Measurements from ENCODE around the gene PTDSS2.

The PTDSS2 gene

DNA sequence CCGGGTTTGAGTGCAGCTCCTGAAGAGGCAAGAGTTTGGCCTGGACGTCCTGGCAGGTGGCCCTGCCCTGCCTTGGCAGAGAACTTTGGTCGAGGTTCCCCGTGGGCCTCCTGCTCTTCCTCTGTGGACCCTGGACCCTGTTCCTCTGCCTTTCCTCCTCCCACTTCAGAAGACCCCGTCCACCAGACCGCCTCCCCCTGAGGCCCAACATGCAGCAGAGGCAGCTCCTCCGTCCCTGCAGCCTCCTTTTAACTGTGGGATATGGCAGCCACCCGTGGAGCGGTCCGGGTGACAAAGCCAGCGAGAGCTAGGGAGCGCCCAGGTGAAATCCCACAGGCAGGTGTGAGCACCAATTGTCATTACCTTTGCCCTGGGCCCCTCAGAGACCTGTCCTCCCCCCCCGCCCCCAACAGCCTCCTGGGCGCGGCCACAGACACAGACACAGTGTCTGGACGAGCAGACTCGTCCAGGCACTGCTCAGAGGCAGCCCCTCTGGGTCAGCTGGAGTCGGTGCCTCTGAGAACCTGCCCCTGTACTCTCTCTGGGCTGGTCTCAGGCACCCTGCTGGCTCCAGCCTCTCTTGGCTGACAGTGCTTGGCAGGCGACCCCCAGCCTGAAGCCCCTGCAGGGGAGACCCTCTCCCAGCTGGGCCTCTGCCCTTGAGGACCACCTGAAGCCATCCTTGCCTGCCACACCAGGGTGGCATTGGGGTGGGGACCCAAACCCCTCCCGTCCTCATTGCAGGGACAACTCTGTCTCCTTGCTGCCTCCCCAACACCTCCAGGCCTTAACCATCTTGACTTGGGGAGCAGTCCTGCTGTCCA is 4.1 kb upstream of the PTDSS2 start:
- H3K4me3 Mint-ChIP-seq, result no peak overlapping the region
- peaks cover 22% of the 10 kb centered on the region for H3K4me1 Mint-ChIP-seq
- H3K27me3 Mint-ChIP-seq, result no peaks in the 10 kb centered on the region
- H3K27ac Mint-ChIP-seq, result no peak overlapping the region
- ATAC-seq, result no peak
- H3K9me3 Mint-ChIP-seq, result no peaks in the 10 kb centered on the region
- H3K36me3 Mint-ChIP-seq (ENCODE audit: low read depth), result peaks cover 2% of the 10 kb centered on the region
- no peak for DNase-seq

- no peak overlapping the region for H3K27ac Mint-ChIP-seq
- H3K9me3 Mint-ChIP-seq, result no peaks in the 10 kb centered on the region
- H3K4me3 Mint-ChIP-seq, result peak overlapping the region; percentile 29
- peaks cover 28% of the 10 kb centered on the region for H3K4me1 Mint-ChIP-seq
- DNase-seq (no peak), ATAC-seq (no peak)
- no peaks in the 10 kb centered on the region for H3K27me3 Mint-ChIP-seq
- H3K36me3 Mint-ChIP-seq (ENCODE audit: low read depth), result peaks cover 2% of the 10 kb centered on the region
Observed at GRCh38 chr11:446891-447290, 3.2 kb upstream of the PTDSS2 start.

GRCh38 chr11:447923-448731 is 2.0 kb upstream of the PTDSS2 start:
- no peaks in the 10 kb centered on the region for H3K27me3 Mint-ChIP-seq
- ATAC-seq (peak; percentile 83), DNase-seq (peak; percentile 98)
- H3K4me1 Mint-ChIP-seq, result peaks cover 32% of the 10 kb centered on the region
- peaks cover 5% of the 10 kb centered on the region for H3K36me3 Mint-ChIP-seq (ENCODE audit: low read depth)
- peak overlapping the region; percentile 94 for H3K27ac Mint-ChIP-seq
- H3K4me3 Mint-ChIP-seq, result peak overlapping the region; percentile 88
- no peaks in the 10 kb centered on the region for H3K9me3 Mint-ChIP-seq

- peak overlapping the region; percentile 94 for H3K27ac Mint-ChIP-seq
Observed at GRCh38 chr11:450809-451451, 851 bp downstream of the PTDSS2 start.

DNA sequence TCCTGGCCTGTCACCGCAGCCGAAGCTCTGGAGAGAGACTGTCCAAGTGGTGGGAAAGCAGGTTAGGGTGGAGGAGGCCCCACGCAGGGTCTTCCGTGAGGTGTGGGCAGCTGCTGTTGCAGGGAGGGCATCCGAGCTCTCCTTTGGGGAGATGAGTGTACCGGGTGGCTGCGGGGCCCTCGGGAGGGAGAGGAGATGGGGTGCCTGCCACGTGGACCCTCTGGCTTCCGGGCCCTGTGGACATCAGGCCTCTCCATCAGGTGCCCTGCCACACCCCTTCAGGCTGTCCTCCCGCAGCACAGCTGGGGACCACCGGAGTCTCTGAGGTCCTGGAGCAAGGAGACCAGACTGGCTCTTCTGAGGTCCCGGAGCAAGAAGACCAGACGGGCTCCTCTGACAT is 1.7 kb downstream of the PTDSS2 start:
- Mint-ChIP-seq H3K9me3 (no peaks in the 10 kb centered on the region), H3K4me3 (peak overlapping the region; percentile 95), H3K27ac (no peak overlapping the region), H3K36me3 (ENCODE audit: low read depth) (peaks cover 18% of the 10 kb centered on the region), H3K4me1 (peaks cover 41% of the 10 kb centered on the region), H3K27me3 (no peaks in the 10 kb centered on the region)
- no peak for ATAC-seq
- no peak for DNase-seq

More at GRCh38 chr11:450809-451451, 851 bp downstream of the PTDSS2 start:
- ATAC-seq (peak; percentile 6), DNase-seq (peak; percentile 65)
- H3K27me3 Mint-ChIP-seq, result no peaks in the 10 kb centered on the region
- H3K4me3 Mint-ChIP-seq, result peak overlapping the region; percentile 95
- H3K9me3 Mint-ChIP-seq, result no peaks in the 10 kb centered on the region
- peaks cover 13% of the 10 kb centered on the region for H3K36me3 Mint-ChIP-seq (ENCODE audit: low read depth)
- H3K4me1 Mint-ChIP-seq, result peaks cover 33% of the 10 kb centered on the region

DNA sequence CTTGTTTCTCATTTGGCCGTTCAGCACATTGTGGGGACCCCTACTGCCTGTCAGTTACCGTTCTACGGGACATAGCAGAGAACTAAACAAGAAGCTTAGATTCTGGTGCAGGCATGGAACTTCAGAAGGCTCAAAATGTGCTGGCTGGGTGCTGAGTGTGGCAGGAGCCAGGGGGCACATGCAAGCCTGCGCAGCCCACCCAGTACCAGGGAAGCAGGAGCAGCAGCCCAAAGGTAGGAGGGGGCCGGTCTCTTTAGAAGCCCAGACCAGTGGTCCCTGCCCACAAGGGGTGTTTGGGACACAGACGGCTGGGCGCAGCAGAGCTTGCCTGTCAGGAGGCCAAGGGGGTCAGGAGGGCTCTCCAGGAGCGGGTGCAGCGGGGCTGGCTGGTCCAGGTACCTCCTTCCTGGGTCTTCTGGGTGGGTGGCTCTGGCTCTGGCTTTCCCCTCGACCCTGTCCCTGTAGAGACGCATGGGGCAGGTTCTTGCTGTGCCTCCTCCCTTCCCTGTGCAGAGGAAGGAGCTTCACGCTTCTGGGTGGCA is 2.2 kb downstream of the PTDSS2 start:
- ATAC-seq (no peak), DNase-seq (no peak)
- Mint-ChIP-seq H3K9me3 (no peaks in the 10 kb centered on the region), H3K27me3 (no peaks in the 10 kb centered on the region), H3K27ac (no peak overlapping the region), H3K4me1 (peaks cover 45% of the 10 kb centered on the region), H3K4me3 (no peak overlapping the region), H3K36me3 (ENCODE audit: low read depth) (peaks cover 22% of the 10 kb centered on the region)

DNA sequence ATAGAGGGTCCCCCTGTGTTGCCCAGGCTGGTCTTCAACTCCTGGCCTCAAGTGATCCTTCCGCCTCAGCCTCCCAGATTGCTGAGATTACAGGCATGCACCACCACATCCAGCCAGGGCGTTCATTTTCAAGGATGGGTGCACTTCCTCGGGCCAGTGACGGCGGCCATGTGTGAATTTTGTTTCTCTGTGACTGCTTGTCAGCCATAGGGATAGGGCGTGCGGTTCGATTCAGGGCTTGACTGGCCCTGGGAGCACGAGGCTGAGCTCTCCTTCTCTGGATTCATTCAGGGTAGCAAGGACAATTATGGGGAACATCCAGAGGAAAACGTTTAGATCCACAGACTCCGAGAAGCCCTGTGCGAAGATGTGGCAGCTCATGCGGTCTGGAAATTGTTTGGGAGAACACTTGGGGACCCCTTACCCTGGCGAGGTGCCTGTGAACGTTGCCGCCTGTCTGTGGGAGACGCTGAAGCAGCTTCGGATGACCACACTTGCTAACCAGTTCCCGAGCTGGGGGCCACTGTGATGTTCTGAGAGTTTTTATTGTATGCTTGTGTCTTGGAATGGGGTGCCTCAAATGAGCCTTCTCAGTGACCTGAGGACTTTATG is 2.9 kb downstream of the PTDSS2 start:
- H3K27me3 Mint-ChIP-seq, result no peaks in the 10 kb centered on the region
- no peak overlapping the region for H3K27ac Mint-ChIP-seq
- no peak overlapping the region for H3K4me3 Mint-ChIP-seq
- H3K36me3 Mint-ChIP-seq (ENCODE audit: low read depth), result peaks cover 25% of the 10 kb centered on the region
- H3K4me1 Mint-ChIP-seq, result peaks cover 52% of the 10 kb centered on the region
- DNase-seq, result no peak
- ATAC-seq, result no peak
- no peaks in the 10 kb centered on the region for H3K9me3 Mint-ChIP-seq

GRCh38 chr11:453564-453963 is 3.5 kb downstream of the PTDSS2 start:
- DNase-seq, result no peak
- Mint-ChIP-seq H3K27ac (no peak overlapping the region), H3K4me3 (no peak overlapping the region), H3K36me3 (ENCODE audit: low read depth) (peaks cover 25% of the 10 kb centered on the region), H3K4me1 (peaks cover 50% of the 10 kb centered on the region), H3K9me3 (no peaks in the 10 kb centered on the region), H3K27me3 (no peaks in the 10 kb centered on the region)
- ATAC-seq, result no peak

- no peaks in the 10 kb centered on the region for H3K27me3 Mint-ChIP-seq
- ATAC-seq, result no peak
- H3K4me3 Mint-ChIP-seq, result no peak overlapping the region
- no peak for DNase-seq
- H3K36me3 Mint-ChIP-seq (ENCODE audit: low read depth), result peaks cover 25% of the 10 kb centered on the region
- H3K4me1 Mint-ChIP-seq, result peaks cover 46% of the 10 kb centered on the region
- no peak overlapping the region for H3K27ac Mint-ChIP-seq
- no peaks in the 10 kb centered on the region for H3K9me3 Mint-ChIP-seq
Observed at GRCh38 chr11:454043-454442, 4.0 kb downstream of the PTDSS2 start.

DNA sequence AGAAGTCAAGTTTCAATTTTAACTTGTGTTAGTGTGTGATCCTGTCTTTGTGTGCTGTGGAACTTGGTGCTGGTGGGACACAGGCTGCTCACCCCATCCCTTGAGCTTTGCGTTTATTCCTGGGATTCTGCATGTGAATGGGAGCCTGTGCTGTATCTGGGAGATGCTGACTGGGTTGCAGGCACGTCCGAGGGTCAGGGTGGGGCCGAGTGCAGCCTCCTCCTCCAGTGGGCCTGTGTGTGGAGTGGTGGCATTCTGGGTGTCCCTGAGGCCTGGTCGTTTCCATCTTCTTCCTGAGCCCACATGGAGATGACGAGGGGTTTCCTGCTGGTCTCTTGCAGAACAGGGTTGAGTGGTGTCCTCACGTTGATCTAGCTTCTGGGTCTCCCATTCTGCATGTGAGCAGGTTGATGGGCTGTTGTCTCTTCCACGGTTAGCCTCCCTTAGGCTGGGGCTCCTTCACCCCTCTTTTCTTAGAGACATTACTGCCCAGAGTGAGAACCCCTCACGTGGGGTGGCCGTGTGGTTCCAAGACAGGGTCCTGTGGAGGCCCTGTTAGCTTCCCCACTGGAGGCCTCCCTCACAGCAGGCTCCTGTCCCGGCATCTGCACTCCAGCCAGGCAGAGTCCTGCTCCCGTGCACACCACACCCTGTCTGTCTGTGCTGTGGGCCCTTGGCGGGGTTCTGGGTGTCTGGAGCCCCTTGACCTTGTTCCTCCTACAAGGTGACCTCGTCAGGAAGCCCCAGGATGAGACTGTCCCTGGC is 4.9 kb downstream of the PTDSS2 start:
- H3K27me3 Mint-ChIP-seq, result no peaks in the 10 kb centered on the region
- H3K9me3 Mint-ChIP-seq, result no peaks in the 10 kb centered on the region
- no peak overlapping the region for H3K4me3 Mint-ChIP-seq
- H3K36me3 Mint-ChIP-seq (ENCODE audit: low read depth), result peaks cover 25% of the 10 kb centered on the region
- peaks cover 37% of the 10 kb centered on the region for H3K4me1 Mint-ChIP-seq
- DNase-seq (no peak), ATAC-seq (no peak)
- H3K27ac Mint-ChIP-seq, result no peak overlapping the region

GRCh38 chr11:455566-456147 is 5.6 kb downstream of the PTDSS2 start:
- H3K27ac Mint-ChIP-seq, result peak overlapping the region; percentile 4
- H3K9me3 Mint-ChIP-seq, result no peaks in the 10 kb centered on the region
- no peaks in the 10 kb centered on the region for H3K27me3 Mint-ChIP-seq
- DNase-seq (no peak), ATAC-seq (no peak)
- no peak overlapping the region for H3K4me3 Mint-ChIP-seq
- H3K4me1 Mint-ChIP-seq, result peaks cover 36% of the 10 kb centered on the region
- H3K36me3 Mint-ChIP-seq (ENCODE audit: low read depth), result peaks cover 27% of the 10 kb centered on the region

- peak overlapping the region; percentile 73 for H3K27ac Mint-ChIP-seq
- DNase-seq, result peak; percentile 42
- H3K4me3 Mint-ChIP-seq, result peak overlapping the region; percentile 46
- H3K36me3 Mint-ChIP-seq (ENCODE audit: low read depth), result peaks cover 27% of the 10 kb centered on the region
- no peaks in the 10 kb centered on the region for H3K9me3 Mint-ChIP-seq
- H3K4me1 Mint-ChIP-seq, result peaks cover 29% of the 10 kb centered on the region
- H3K27me3 Mint-ChIP-seq, result no peaks in the 10 kb centered on the region
- peak; percentile 90 for ATAC-seq
Observed at GRCh38 chr11:456533-456932, 6.5 kb downstream of the PTDSS2 start.

DNA sequence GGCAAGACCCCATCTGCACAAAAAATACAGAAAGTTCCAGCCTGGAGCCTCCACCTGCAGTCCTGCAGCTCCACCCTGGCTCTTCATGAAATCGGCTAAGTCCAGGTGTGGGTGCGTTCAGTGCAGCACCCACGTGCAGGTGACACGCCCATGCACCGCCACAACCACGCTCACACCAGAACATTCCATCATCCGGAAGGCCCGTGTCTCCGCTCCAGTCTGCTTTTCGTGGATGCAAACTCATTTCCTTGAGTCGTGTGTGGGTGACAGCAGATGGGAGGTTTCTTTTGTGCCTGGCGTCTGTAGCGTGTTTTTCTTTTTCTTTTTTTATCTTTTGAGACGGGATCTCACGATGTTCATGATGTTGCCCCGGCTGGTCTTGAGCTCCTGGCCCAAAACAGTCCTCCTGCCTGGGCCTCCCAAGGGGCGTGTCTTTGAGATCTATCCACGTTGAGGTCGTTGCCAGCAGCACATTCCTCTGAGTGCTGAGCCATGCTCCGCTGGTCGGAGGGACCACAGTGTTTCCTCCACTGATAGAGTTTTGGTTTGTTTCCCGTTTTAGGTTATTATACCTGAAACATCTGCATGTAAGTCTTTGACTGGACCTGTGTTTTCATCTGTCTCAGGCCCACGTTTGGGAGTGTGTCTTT is 7.2 kb downstream of the PTDSS2 start:
- H3K4me1 Mint-ChIP-seq, result peaks cover 26% of the 10 kb centered on the region
- no peak for DNase-seq
- H3K27me3 Mint-ChIP-seq, result no peaks in the 10 kb centered on the region
- ATAC-seq, result no peak
- no peaks in the 10 kb centered on the region for H3K9me3 Mint-ChIP-seq
- peak overlapping the region; percentile 73 for H3K27ac Mint-ChIP-seq
- H3K4me3 Mint-ChIP-seq, result peak overlapping the region; percentile 46
- H3K36me3 Mint-ChIP-seq (ENCODE audit: low read depth), result peaks cover 27% of the 10 kb centered on the region
